Natural killer cell (primary cell): ENCODE results near the gene INPP4B. TPM values are rescaled to one million over a fixed set of nuclear protein-coding genes. Genes with fewer than 3 reads are reported as not detected.

Experiments used
- ATAC-seq, 3 donors: fragments of 150-1000 bp in 2 of 3; fragments of 200-7000 bp in 1 of 3; cut with Tn5 transposase; 1 replicate in 1 of 3; 2 replicates in 2 of 3; pipeline ENCODE4 v1.10.0; 2021; ENCODE audit warnings: mild to moderate bottlenecking in 2 of 3, moderate library complexity in 2 of 3
- DNase-seq, 2 donors: peaks; one replicate each; pipeline versions ENCODE4 v3.0.0 to v3.0.0-alpha.2; 2013 to 2021; ENCODE audit warnings: mixed read lengths in 1 of 2
- H3K27ac ChIP-seq: one replicate; pipeline ENCODE4 v1.5.1; 2013; ENCODE audit warnings: mild to moderate bottlenecking, low read length
- H3K27me3 ChIP-seq: one replicate; pipeline ENCODE4 v1.6.1; 2013; ENCODE audit warnings: low read length; ENCODE audit not compliant: control insufficient read depth, insufficient read depth
- H3K36me3 ChIP-seq: one replicate; pipeline ENCODE4 v1.6.1; 2013; ENCODE audit warnings: low read length; ENCODE audit not compliant: control insufficient read depth, insufficient read depth
- H3K4me1 ChIP-seq: one replicate; pipeline ENCODE4 v1.6.1; 2013; ENCODE audit warnings: low read length; ENCODE audit not compliant: control insufficient read depth, insufficient read depth
- H3K4me3 ChIP-seq: one replicate; pipeline ENCODE4 v1.5.1; 2013; ENCODE audit warnings: low read length
- H3K9me3 ChIP-seq: one replicate; pipeline ENCODE4 v1.6.1; 2013; ENCODE audit warnings: low read length; ENCODE audit not compliant: control insufficient read depth, insufficient read depth
- H3K27ac Mint-ChIP-seq, 2 donors: one replicate each; pipeline ENCODE4 v1.8.0; 2022; ENCODE audit warnings: mild to moderate bottlenecking in 2 of 2, mixed read lengths in 2 of 2, moderate library complexity in 1 of 2
- H3K27me3 Mint-ChIP-seq, 2 donors: one replicate each; pipeline ENCODE4 v1.8.0; 2022; ENCODE audit warnings: low read depth in 2 of 2, mixed read lengths in 2 of 2
- H3K36me3 Mint-ChIP-seq: one replicate; pipeline ENCODE4 v1.8.0; 2022; ENCODE audit warnings: mixed read lengths
- H3K4me1 Mint-ChIP-seq, 2 donors: one replicate each; pipeline ENCODE4 v1.8.0; 2022; ENCODE audit warnings: mixed read lengths in 2 of 2
- H3K4me3 Mint-ChIP-seq: one replicate; pipeline ENCODE4 v1.8.0; 2022; ENCODE audit warnings: mild to moderate bottlenecking, moderate library complexity, mixed read lengths
- H3K9me3 Mint-ChIP-seq, 2 donors: one replicate each; pipeline ENCODE4 v1.8.0; 2022; ENCODE audit warnings: mixed read lengths in 2 of 2
- WGBS: methylation state at CpG from one replicate; pipeline ENCODE4 v1.1.7; 2013; ENCODE audit warnings: missing lambda C conversion rate; ENCODE audit not compliant: insufficient coverage; 5-methylcytosine and 5-hydroxymethylcytosine counted together
- intact Hi-C: fragments of 100-400 bp; cut with micrococcal nuclease; formaldehyde crosslinking; loops from one replicate; pipeline ENCODE4 v1.14.2; 2022
- total RNA-seq, 4 donors: library from RNA; stranded (reverse); fragments of 120-200 nt in 1 of 4; gene quantifications; one replicate each; pipeline versions ENCODE4 v1.2.3 to v1.2.4, GENCODE V29; 2013 to 2022
- TF ChIP-seq, protein P1 (sequence below): fragments of 200-600 bp; IDR thresholded peaks from one replicate; pipeline ENCODE4 v1.8.0; 2022; ENCODE audit warnings: antibody characterized with exemption

The INPP4B gene
- total RNA-seq, 3 donors from 2014 or later (not counting 1 experiment from before 2014, with no cell fraction given): 2.4 to 6.2 (median 4.5) TPM

- H3K4me3 Mint-ChIP-seq: no peak overlapping the region
- no peaks in the 10 kb centered on the region for H3K27me3 ChIP-seq
- DNase-seq (no peak), ATAC-seq (no peak)
- H3K4me1 Mint-ChIP-seq: no peaks in the 10 kb centered on the region
- 100% methylated on average over 1 of the region's 1 CpG for WGBS
- no peak overlapping the region for H3K27ac Mint-ChIP-seq
- H3K9me3 Mint-ChIP-seq: peaks cover 0 to 4% of the 10 kb centered on the region in 2 donors
- TF ChIP-seq, protein P1, sequence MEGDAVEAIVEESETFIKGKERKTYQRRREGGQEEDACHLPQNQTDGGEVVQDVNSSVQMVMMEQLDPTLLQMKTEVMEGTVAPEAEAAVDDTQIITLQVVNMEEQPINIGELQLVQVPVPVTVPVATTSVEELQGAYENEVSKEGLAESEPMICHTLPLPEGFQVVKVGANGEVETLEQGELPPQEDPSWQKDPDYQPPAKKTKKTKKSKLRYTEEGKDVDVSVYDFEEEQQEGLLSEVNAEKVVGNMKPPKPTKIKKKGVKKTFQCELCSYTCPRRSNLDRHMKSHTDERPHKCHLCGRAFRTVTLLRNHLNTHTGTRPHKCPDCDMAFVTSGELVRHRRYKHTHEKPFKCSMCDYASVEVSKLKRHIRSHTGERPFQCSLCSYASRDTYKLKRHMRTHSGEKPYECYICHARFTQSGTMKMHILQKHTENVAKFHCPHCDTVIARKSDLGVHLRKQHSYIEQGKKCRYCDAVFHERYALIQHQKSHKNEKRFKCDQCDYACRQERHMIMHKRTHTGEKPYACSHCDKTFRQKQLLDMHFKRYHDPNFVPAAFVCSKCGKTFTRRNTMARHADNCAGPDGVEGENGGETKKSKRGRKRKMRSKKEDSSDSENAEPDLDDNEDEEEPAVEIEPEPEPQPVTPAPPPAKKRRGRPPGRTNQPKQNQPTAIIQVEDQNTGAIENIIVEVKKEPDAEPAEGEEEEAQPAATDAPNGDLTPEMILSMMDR: no peak
- no peaks in the 10 kb centered on the region for H3K4me1 ChIP-seq
- no peaks in the 10 kb centered on the region for H3K27me3 Mint-ChIP-seq
- intact Hi-C loops: no loop called here
- no peaks in the 10 kb centered on the region for H3K9me3 ChIP-seq
- H3K4me3 ChIP-seq: no peak overlapping the region
- no peaks in the 10 kb centered on the region for H3K36me3 ChIP-seq
- no peaks in the 10 kb centered on the region for H3K36me3 Mint-ChIP-seq
- no peak overlapping the region for H3K27ac ChIP-seq
Measured at GRCh38 chr4:142331646-142332045, 514.5 kb downstream of the INPP4B start.

DNA sequence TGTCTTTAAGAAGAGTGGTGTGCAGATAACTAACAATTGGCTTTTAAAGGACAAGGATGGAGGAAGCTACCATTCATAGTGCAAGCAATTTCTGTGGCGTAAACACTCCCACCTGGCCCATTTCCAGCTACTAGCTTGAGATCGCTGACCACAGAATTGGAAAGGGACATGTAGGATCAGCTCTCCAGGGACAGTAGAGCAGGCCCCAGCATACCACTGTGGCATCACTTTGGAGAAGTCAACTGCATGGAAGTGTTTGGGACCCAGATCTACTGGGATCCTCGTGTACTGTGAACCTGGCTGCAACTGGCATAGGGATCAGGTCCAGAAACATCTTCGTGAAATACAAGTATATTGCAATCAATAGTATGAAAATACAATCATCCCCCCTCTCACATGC, 515.0 kb downstream of the INPP4B start:
- WGBS: 93% methylated on average over 4 of the region's 4 CpGs
- intact Hi-C loops: no loop called here
- no peaks in the 10 kb centered on the region for H3K4me1 Mint-ChIP-seq

DNA sequence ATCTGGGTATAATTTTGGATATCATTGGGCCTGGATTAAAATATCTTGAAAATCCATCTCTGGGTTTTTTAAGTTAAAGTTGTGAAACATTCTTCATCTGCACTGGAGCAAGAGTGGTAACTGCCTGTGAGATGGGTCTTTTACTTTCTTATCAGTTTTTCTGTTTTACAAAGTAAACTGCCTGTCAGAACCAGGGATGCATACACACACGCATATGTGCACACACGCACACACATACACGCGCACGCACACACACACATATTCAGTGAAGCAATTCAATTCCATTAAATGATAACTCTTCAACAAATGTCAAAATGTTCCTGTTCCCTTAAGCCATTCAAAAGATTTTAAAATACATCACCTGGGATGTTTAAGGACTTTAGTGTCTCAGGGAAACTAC, 515.8 kb downstream of the INPP4B start:
- WGBS: 96% methylated on average over 5 of the region's 5 CpGs
- DNase-seq (no peak), ATAC-seq (no peak)
- H3K4me3 Mint-ChIP-seq: no peak overlapping the region
- Histone ChIP-seq H3K27ac (no peak overlapping the region), H3K36me3 (no peaks in the 10 kb centered on the region), H3K27me3 (no peaks in the 10 kb centered on the region), H3K9me3 (no peaks in the 10 kb centered on the region), H3K4me1 (no peaks in the 10 kb centered on the region), H3K4me3 (no peak overlapping the region)
- intact Hi-C loops: no loop called here
- no peaks in the 10 kb centered on the region for H3K36me3 Mint-ChIP-seq
- no peaks in the 10 kb centered on the region for H3K27me3 Mint-ChIP-seq
- no peak overlapping the region for H3K27ac Mint-ChIP-seq
- H3K9me3 Mint-ChIP-seq: peaks cover 0 to 4% of the 10 kb centered on the region in 2 donors
- TF ChIP-seq, protein P1: no peak
- H3K4me1 Mint-ChIP-seq: no peaks in the 10 kb centered on the region

More for the DNA sequence above, 515.0 kb downstream of the INPP4B start:
- Histone ChIP-seq H3K4me3 (no peak overlapping the region), H3K36me3 (no peaks in the 10 kb centered on the region), H3K27me3 (no peaks in the 10 kb centered on the region), H3K4me1 (no peaks in the 10 kb centered on the region), H3K9me3 (no peaks in the 10 kb centered on the region), H3K27ac (no peak overlapping the region)
- Mint-ChIP-seq H3K9me3 (peaks cover 0 to 4% of the 10 kb centered on the region in 2 donors), H3K36me3 (no peaks in the 10 kb centered on the region), H3K4me3 (no peak overlapping the region), H3K27ac (no peak overlapping the region), H3K27me3 (no peaks in the 10 kb centered on the region)
- TF ChIP-seq, protein P1: no peak
- ATAC-seq (no peak), DNase-seq (no peak)

GRCh38 chr4:142329313-142329712, 516.8 kb downstream of the INPP4B start:
- no peaks in the 10 kb centered on the region for H3K4me1 ChIP-seq
- H3K9me3 ChIP-seq: no peaks in the 10 kb centered on the region
- Mint-ChIP-seq H3K9me3 (peaks cover 0 to 4% of the 10 kb centered on the region in 2 donors), H3K27ac (no peak overlapping the region), H3K27me3 (no peaks in the 10 kb centered on the region), H3K4me1 (no peaks in the 10 kb centered on the region), H3K36me3 (no peaks in the 10 kb centered on the region), H3K4me3 (no peak overlapping the region)
- intact Hi-C loops: no loop called here
- H3K27me3 ChIP-seq: no peaks in the 10 kb centered on the region
- no peak for DNase-seq
- no peak overlapping the region for H3K27ac ChIP-seq
- ATAC-seq: no peak
- H3K4me3 ChIP-seq: no peak overlapping the region
- TF ChIP-seq, protein P1: no peak
- 86% methylated on average over 1 of the region's 1 CpG for WGBS
- H3K36me3 ChIP-seq: no peaks in the 10 kb centered on the region
